GM19397 (cell line): ENCODE measurements around the gene EPS8L3.
"Not testable (repeated sequence)": the region's sequence is repeated elsewhere in the genome, so short reads cannot be mapped to it uniquely, and the experiment has no call there.

Experiments used
- ATAC-seq: cut with Tn5 transposase; IDR thresholded peaks from one replicate; pipeline ENCODE4 v1.9.1; 2021; ENCODE audit warnings: mild to moderate bottlenecking, moderate library complexity; ENCODE audit not compliant: unreplicated experiment

EPS8L3 gene

GRCh38 chr1:109763646-109764415, at the start of gene EPS8L3:
Gene EPS8L3, minus strand, starts transcription at chr1:109763923. Its CDS starts 2,174 bp downstream, at chr1:109761749.
- ATAC-seq = no peak

GRCh38 chr1:109812691-109813393, 49.1 kb upstream of the EPS8L3 start:
- ATAC-seq = no peak

GRCh38 chr1:109808703-109809102, 45.0 kb upstream of the EPS8L3 start:
- ATAC-seq = no peak

GRCh38 chr1:109807822-109808680, 44.3 kb upstream of the EPS8L3 start:
- no peak for ATAC-seq

- no peak for ATAC-seq
Measured at GRCh38 chr1:109807402-109807801, 43.7 kb upstream of the EPS8L3 start.

- ATAC-seq = no peak
Measured at GRCh38 chr1:109806733-109807400, 43.1 kb upstream of the EPS8L3 start.

GRCh38 chr1:109805486-109806165, 41.9 kb upstream of the EPS8L3 start:
- ATAC-seq = no peak

GRCh38 chr1:109804660-109805059, 40.9 kb upstream of the EPS8L3 start:
- no peak for ATAC-seq

GRCh38 chr1:109803901-109804331, 40.2 kb upstream of the EPS8L3 start:
- ATAC-seq = no peak

- no peak for ATAC-seq
Measured at GRCh38 chr1:109802901-109803561, 39.3 kb upstream of the EPS8L3 start.

GRCh38 chr1:109802136-109802900, 38.6 kb upstream of the EPS8L3 start:
- ATAC-seq = no peak

GRCh38 chr1:109801791-109802135, 38.0 kb upstream of the EPS8L3 start:
- no peak for ATAC-seq

GRCh38 chr1:109800291-109800690, 36.6 kb upstream of the EPS8L3 start:
- no peak for ATAC-seq

- no peak for ATAC-seq
Measured at GRCh38 chr1:109799445-109799844, 35.7 kb upstream of the EPS8L3 start.

- not testable (repeated sequence) for ATAC-seq
Measured at GRCh38 chr1:109797303-109797595, 33.5 kb upstream of the EPS8L3 start.

GRCh38 chr1:109796484-109797302, 33.0 kb upstream of the EPS8L3 start:
- ATAC-seq = no peak

GRCh38 chr1:109794319-109795132, 30.8 kb upstream of the EPS8L3 start:
- ATAC-seq = no peak
